Urothelium cell line (cell line): ENCODE data around the gene PPP1R9B.

Source experiments
- DNase-seq: peaks from one replicate; pipeline ENCODE4 v3.0.0; 2011; ENCODE audit warnings: low spot score, mixed read lengths
- FAIRE-seq: peaks from 2 replicates; lab custom pipeline; 2011; peaks lifted over from hg19 to GRCh38; lab: Jason Lieb, UNC

Gene PPP1R9B

GRCh38 chr17:50150354-50151040 lies at the start of gene PPP1R9B:
Gene PPP1R9B, minus strand, starts transcription at chr17:50150677. Its CDS starts 164 bp downstream, at chr17:50150513.
- no peak for DNase-seq
- FAIRE-seq, result no peak

GRCh38 chr17:50199803-50200456 lies 49.5 kb upstream of the PPP1R9B start:
- FAIRE-seq (peak; percentile 88), DNase-seq (peak; percentile 97)

DNA sequence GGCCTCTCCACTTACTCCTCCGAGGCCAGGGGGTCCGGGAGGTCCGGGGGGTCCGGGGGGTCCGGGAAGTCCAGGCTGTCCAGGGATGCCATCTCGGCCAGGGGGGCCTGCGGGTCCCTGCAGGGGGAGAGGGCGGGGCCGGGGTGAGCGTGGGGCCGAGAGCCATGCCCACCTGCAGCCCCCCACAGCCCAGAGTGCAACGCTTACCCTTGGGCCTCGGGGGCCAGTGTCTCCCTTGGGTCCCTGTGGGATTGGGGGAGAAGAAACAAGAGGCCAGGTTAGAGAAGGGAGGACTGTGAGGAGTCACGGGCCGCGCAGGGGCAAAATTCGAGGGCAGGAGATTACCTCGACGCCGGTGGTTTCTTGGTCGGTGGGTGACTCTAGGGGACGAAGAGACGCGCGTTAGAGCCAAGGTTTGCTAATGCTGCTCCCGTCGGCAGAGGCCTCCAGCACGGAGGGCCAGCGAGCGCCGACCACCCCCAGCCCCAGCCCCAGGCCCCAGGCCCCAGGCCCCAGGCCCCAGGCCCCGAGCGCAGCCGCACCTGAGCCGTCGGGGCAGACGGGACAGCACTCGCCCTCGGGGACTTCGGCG lies 48.8 kb upstream of the PPP1R9B start:
- DNase-seq, result no peak
- no peak for FAIRE-seq

GRCh38 chr17:50198026-50198669 lies 47.7 kb upstream of the PPP1R9B start:
- peak; percentile 54 for DNase-seq
- no peak for FAIRE-seq

- no peak for FAIRE-seq
- no peak for DNase-seq
Observed at GRCh38 chr17:50196826-50197225, 46.3 kb upstream of the PPP1R9B start.

DNA sequence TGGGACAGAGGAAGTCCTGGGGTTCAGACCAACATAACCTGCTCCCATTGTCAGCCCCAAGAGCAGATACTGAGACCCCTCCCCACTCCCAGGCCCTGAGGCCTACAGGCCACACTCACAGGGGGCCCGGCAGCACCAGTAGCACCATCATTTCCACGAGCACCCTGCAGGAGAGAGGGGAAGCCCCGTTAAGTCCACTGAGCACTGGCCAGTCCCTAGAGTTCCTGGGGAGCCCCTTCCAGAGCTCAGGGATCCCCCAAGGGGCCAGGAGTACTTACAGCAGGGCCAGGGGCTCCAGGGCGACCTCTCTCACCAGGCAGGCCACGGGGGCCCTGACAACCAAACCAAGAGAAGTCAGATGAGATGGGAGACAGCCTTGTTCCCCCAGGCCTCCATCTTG lies 45.6 kb upstream of the PPP1R9B start:
- DNase-seq (no peak), FAIRE-seq (no peak)

GRCh38 chr17:50194934-50195865 lies 44.7 kb upstream of the PPP1R9B start:
- FAIRE-seq, result peak; percentile 42
- no peak for DNase-seq

DNA sequence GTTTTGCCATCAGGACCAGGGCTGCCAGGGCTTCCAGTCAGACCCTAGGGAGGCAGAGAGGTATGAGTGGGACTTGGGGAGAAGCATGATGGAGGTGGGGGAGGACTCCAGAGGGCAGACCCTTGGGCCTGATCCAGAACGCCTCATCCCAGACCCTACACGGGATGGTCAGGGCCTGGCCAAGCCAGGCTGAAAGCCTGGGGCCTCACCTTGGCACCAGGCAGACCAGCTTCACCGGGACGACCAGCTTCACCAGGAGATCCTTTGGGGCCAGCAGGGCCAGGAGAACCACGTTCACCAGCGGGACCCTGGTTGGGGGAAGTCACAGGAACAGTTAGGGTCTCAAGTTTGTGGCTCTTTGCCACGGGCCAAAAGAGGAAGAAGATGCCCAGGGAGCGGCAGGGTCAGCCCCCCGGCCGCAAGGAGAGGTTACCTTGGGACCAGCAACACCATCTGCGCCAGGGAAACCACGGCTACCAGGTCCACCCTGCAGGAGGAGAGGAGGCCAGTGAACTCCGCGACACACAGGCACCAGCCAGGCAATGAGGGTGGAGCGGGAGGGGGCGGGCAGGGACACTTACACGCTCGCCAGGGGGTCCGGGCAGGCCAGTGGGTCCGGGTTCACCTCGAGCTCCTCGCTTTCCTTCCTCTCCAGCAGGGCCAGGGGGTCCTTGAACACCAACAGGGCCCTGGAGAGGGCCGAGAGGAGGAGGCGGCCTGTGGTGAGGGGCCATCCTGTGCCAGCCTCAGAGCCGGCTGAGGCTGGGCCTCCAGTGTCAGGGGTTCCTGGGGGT lies 43.9 kb upstream of the PPP1R9B start:
- no peak for DNase-seq
- no peak for FAIRE-seq

DNA sequence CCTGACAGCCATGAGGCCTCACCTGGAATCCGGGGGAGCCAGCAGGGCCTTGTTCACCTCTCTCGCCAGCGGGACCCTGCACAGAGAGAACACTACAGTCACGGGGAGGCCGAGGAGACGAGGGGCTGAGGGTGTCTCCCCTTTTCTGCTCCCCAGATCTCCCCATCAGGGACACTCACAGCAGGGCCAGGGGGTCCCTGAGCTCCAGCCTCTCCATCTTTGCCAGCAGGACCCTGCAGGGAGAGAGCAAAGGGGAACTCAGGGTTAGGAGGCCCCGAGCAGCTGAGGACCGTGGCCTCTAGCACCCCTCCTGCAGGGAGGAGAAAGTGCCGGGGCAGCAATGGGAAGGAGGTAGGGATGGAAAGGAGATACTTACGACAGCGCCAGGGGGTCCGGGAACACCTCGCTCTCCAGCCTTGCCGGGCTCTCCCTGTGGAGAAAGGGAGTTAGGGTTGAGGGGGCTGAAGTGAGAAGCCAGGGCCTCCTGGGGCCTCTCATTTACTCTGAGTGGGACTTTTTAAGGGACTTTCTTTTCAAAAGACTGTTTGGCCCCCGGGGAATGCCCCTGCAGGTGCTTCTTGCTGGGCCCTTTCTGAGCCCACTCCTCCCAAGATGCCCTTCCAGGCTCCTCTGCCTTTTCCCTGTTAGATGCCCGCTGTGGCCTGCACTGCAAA lies 42.3 kb upstream of the PPP1R9B start:
- FAIRE-seq, result no peak
- DNase-seq, result no peak

DNA sequence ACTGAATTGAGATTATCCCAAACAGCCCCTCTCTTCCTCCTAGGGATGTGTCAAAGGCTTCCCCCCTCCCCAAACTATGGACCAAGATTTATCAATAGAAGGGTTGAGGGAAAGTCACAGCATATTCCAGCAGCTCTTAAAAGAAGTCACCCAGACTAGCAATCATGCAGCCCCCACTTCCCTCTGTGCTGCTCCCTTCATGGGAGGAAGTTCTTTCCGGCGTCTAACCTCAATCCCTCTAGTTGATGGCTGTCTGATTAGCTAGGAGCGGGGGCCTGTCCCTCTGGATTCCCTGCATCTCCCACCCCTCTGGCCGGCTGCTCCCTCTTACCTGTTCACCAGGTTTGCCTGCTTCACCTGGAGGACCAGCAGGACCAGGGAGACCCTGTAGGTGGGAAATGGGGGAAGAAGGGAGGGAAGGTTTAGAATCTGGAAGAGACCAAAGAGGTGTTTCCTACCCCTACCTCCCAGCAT lies 41.7 kb upstream of the PPP1R9B start:
- DNase-seq, result no peak
- no peak for FAIRE-seq

GRCh38 chr17:50191359-50192143 lies 41.1 kb upstream of the PPP1R9B start:
- DNase-seq (no peak), FAIRE-seq (peak; percentile 72)

DNA sequence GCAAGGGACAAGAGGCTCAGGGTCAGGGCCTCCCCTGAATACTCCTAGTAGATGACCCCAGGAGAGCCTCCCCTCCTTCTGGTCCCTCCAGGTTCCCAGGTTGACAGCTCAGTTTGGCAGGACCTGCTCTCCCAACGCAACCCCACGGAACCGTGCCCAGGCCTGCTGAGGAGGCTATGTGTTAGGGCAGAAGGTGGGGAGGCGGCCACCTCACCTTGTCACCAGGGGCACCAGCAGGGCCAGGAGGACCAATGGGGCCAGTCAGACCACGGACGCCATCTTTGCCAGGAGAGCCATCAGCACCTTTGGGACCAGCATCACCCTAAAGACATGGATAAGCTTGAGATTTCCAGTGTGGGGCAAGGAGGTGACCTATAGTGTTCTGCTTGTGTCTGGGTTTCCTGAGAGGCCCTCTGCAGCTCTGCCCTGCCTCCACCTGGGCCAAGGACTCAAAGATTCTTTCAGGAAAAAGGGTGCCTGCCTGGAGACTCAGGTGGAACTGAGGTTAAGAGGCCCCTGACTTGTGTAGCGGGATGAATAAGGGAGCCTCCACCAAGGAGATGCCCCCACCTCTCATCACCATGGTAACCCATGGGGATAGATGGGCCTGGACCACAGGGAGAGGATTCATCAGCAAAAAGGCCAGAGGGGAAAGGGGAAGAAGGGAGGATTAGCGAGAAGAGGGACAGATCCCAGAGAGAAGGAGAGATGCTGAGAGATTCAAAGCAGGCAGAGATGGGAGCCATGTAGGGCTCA lies 40.3 kb upstream of the PPP1R9B start:
- no peak for DNase-seq
- FAIRE-seq, result no peak

- FAIRE-seq, result no peak
- DNase-seq, result no peak
Observed at GRCh38 chr17:50190293-50190602, 39.8 kb upstream of the PPP1R9B start.

- no peak for DNase-seq
- FAIRE-seq, result no peak
Observed at GRCh38 chr17:50189550-50190292, 39.2 kb upstream of the PPP1R9B start.

DNA sequence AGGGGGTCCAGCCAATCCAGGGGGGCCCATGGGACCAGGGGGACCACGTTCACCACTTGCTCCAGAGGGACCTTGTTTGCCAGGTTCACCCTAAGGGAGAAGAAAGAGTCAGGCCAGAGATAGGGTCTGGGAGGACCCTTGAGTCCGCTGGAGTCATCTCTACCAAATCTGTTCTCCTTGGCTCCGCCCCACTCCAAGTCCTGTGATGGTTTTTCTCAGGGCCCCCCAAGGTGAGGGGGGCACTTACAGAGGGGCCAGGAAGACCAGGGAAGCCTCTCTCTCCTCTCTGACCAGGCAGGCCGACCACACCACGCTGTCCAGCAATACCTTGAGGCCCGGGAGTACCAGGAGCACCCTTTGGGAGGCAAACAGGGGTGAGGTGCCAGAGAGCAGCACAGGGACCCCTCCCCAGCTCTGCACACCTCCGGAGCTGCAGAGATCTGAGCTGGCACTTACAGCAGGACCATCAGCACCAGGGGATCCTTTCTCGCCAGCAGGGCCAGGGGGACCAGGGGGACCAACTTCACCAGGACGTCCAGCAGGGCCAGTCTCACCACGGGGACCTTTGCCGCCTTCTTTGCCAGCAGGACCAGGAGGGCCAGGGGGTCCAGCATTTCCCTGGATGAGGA lies 38.6 kb upstream of the PPP1R9B start:
- no peak for FAIRE-seq
- no peak for DNase-seq

- no peak for FAIRE-seq
- no peak for DNase-seq
Observed at GRCh38 chr17:50188531-50188920, 38.0 kb upstream of the PPP1R9B start.
